Ishikawa (cell line): ENCODE measurements around the gene ST6GALNAC1.

Experiments used
- CREB1 ChIP-seq: IDR thresholded peaks from 2 replicates; pipeline ENCODE4 v1.6.1; 2012; ENCODE audit warnings: low read depth
- EGR1 ChIP-seq: IDR thresholded peaks from 2 replicates; pipeline ENCODE4 v1.6.1; 2012
- EP300 ChIP-seq: IDR thresholded peaks from 2 replicates; pipeline ENCODE4 v1.6.1; 2012; ENCODE audit warnings: borderline replicate concordance
- NFIC ChIP-seq: IDR thresholded peaks from 2 replicates; pipeline ENCODE4 v1.6.1; 2012
- RAD21 ChIP-seq: IDR thresholded peaks from 2 replicates; pipeline ENCODE4 v1.6.1; 2012; ENCODE audit warnings: low read depth
- TEAD4 ChIP-seq: IDR thresholded peaks from 2 replicates; pipeline ENCODE4 v1.6.1; 2012
- YY1 ChIP-seq: IDR thresholded peaks from 2 replicates; pipeline ENCODE4 v1.6.1; 2012; ENCODE audit warnings: low read depth
- ZBTB7A ChIP-seq: IDR thresholded peaks from 2 replicates; pipeline ENCODE4 v1.6.1; 2012; ENCODE audit warnings: low read depth
- TF ChIP-seq, protein P1 (sequence below): IDR thresholded peaks from 2 replicates; pipeline ENCODE4 v1.6.1; 2012
- TF ChIP-seq, protein P2 (sequence below): IDR thresholded peaks from 2 replicates; pipeline ENCODE4 v1.6.1; 2012
- TF ChIP-seq, protein P3 (sequence below): IDR thresholded peaks from 2 replicates; pipeline ENCODE4 v1.6.1; 2012; ENCODE audit warnings: low read depth, mild to moderate bottlenecking

The ST6GALNAC1 gene

DNA sequence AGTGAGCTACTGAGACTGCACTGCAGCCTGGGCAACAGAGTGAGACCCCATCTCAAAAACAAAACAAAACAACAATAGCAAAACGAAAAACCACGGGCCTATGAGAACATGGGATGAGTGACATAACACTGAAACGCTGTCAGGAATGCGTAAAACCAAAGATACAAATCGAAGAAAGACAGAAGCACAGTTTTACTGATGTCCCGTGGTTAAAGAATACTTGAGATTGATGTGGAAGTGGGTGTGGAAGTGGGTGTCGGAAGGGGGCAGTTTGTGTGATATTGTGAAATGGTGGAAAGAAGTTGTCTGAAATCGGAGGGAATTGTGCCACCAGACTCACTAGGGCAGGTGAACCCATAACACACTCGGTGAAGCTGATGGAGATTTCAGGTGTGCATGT, 67.4 kb downstream of the ST6GALNAC1 start:
- TF ChIP-seq TEAD4: no peak
- no peak for TF ChIP-seq NFIC
- TF ChIP-seq, protein P1, sequence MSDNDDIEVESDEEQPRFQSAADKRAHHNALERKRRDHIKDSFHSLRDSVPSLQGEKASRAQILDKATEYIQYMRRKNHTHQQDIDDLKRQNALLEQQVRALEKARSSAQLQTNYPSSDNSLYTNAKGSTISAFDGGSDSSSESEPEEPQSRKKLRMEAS: no peak
- TF ChIP-seq EP300: no peak
- TF ChIP-seq CREB1: no peak
- TF ChIP-seq YY1: no peak
- no peak for TF ChIP-seq RAD21

DNA sequence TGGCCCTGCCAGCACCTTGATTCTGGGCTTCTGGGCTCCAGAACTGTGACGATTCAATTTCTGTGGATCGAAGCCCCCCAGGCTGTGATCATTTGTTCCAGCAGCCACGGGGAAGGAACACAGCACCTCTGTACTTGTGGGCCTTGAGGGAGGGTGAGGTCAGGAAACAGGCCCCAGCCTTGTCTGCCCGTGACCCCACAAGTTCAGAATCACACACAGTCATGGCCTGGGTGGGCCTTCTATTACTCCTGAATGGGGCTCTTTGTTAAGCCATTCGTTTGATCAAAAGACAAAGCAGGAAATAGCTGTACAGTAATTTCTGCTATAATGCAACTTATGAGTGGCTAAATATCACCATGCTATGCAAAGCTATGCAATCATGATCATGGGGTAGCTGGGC, 68.0 kb downstream of the ST6GALNAC1 start:
- TF ChIP-seq, protein P2, sequence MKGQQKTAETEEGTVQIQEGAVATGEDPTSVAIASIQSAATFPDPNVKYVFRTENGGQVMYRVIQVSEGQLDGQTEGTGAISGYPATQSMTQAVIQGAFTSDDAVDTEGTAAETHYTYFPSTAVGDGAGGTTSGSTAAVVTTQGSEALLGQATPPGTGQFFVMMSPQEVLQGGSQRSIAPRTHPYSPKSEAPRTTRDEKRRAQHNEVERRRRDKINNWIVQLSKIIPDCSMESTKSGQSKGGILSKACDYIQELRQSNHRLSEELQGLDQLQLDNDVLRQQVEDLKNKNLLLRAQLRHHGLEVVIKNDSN: no peak
- no peak for TF ChIP-seq EGR1
- TF ChIP-seq, protein P3, sequence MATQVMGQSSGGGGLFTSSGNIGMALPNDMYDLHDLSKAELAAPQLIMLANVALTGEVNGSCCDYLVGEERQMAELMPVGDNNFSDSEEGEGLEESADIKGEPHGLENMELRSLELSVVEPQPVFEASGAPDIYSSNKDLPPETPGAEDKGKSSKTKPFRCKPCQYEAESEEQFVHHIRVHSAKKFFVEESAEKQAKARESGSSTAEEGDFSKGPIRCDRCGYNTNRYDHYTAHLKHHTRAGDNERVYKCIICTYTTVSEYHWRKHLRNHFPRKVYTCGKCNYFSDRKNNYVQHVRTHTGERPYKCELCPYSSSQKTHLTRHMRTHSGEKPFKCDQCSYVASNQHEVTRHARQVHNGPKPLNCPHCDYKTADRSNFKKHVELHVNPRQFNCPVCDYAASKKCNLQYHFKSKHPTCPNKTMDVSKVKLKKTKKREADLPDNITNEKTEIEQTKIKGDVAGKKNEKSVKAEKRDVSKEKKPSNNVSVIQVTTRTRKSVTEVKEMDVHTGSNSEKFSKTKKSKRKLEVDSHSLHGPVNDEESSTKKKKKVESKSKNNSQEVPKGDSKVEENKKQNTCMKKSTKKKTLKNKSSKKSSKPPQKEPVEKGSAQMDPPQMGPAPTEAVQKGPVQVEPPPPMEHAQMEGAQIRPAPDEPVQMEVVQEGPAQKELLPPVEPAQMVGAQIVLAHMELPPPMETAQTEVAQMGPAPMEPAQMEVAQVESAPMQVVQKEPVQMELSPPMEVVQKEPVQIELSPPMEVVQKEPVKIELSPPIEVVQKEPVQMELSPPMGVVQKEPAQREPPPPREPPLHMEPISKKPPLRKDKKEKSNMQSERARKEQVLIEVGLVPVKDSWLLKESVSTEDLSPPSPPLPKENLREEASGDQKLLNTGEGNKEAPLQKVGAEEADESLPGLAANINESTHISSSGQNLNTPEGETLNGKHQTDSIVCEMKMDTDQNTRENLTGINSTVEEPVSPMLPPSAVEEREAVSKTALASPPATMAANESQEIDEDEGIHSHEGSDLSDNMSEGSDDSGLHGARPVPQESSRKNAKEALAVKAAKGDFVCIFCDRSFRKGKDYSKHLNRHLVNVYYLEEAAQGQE: no peak
- no peak for TF ChIP-seq ZBTB7A
